Hepatocyte (in vitro differentiated cells): Measurements from ENCODE around the gene CMKLR1. TPM values are rescaled to one million over a fixed set of nuclear protein-coding genes. Genes with fewer than 3 reads are reported as not detected.

Experiments
- DNase-seq: peaks from one replicate; pipeline ENCODE4 v3.0.0-alpha.2; 2016; ENCODE audit warnings: low spot score
- H2AFZ ChIP-seq: fragments of 200-600 bp; sonication (generic); 2 replicates; pipeline ENCODE4 v1.6.0; 2016; ENCODE audit warnings: antibody characterized with exemption, mild to moderate bottlenecking
- H3K27ac ChIP-seq: fragments of 200-600 bp; sonication (generic); 2 replicates; pipeline ENCODE4 v1.5.1; 2016; ENCODE audit warnings: mild to moderate bottlenecking
- H3K27me3 ChIP-seq: fragments of 200-600 bp; sonication (generic); 2 replicates; pipeline ENCODE4 v1.6.1; 2016
- H3K36me3 ChIP-seq: fragments of 200-600 bp; sonication (generic); replicated peaks from 2 replicates; pipeline ENCODE4 v1.5.1; 2016; ENCODE audit warnings: low read depth; ENCODE audit not compliant: insufficient read depth
- H3K4me1 ChIP-seq: fragments of 200-600 bp; sonication (generic); 2 replicates; pipeline ENCODE4 v1.5.1; 2016; ENCODE audit warnings: mild to moderate bottlenecking, moderate library complexity; ENCODE audit not compliant: insufficient read depth
- H3K4me2 ChIP-seq: fragments of 200-600 bp; sonication (generic); 2 replicates; pipeline ENCODE4 v1.6.0; 2016
- H3K4me3 ChIP-seq: fragments of 200-600 bp; sonication (generic); 2 replicates; pipeline ENCODE4 v1.5.1; 2016; ENCODE audit warnings: mild to moderate bottlenecking
- H3K79me2 ChIP-seq: fragments of 200-600 bp; sonication (generic); 2 replicates; pipeline ENCODE4 v1.6.0; 2017; ENCODE audit warnings: mild to moderate bottlenecking
- H3K9me2 ChIP-seq: fragments of 200-600 bp; sonication (generic); replicated peaks from 2 replicates; pipeline ENCODE4 v1.6.0; 2017; ENCODE audit warnings: mild to moderate bottlenecking; ENCODE audit not compliant: insufficient read depth
- H3K9me3 ChIP-seq: fragments of 200-600 bp; sonication (generic); 2 replicates; pipeline ENCODE4 v1.5.1; 2016; ENCODE audit warnings: low read depth, mild to moderate bottlenecking
- H4K20me1 ChIP-seq: fragments of 200-600 bp; sonication (generic); 2 replicates; pipeline ENCODE4 v1.6.0; 2016; ENCODE audit warnings: mild to moderate bottlenecking; ENCODE audit not compliant: insufficient read depth, poor library complexity, severe bottlenecking
- CTCF ChIP-seq: fragments of 200-600 bp; sonication (generic); IDR thresholded peaks from 2 replicates; pipeline ENCODE4 v1.5.1; 2016; ENCODE audit warnings: antibody characterized with exemption, mild to moderate bottlenecking; ENCODE audit not compliant: poor library complexity
- EZH2 ChIP-seq: fragments of 200-600 bp; sonication (generic); IDR thresholded peaks from 2 replicates; pipeline ENCODE4 v1.6.1; 2016; ENCODE audit warnings: antibody characterized with exemption, mild to moderate bottlenecking, borderline replicate concordance
- EZH2phosphoT487 ChIP-seq: fragments of 200-600 bp; sonication (generic); IDR thresholded peaks from one replicate; pipeline ENCODE4 v1.6.1; 2018; ENCODE audit warnings: antibody characterized with exemption, mild to moderate bottlenecking, low read depth, moderate library complexity; ENCODE audit not compliant: unreplicated experiment, severe bottlenecking
- WGBS: methylation state at CpG from one replicate; pipeline ENCODE4 v1.1.6; 2016; ENCODE audit warnings: low lambda C conversion rate; ENCODE audit errors: missing lambda C conversion rate; 5-methylcytosine and 5-hydroxymethylcytosine counted together
- polyA plus RNA-seq: library from polyadenylated mRNA; unstranded; fragments of >200 nt; fragmentation: Nextera tagmentation; extraction: Ambion mirVana; gene quantifications from 2 replicates; pipeline ENCODE4 v1.2.1, GENCODE V29; 2016
- total RNA-seq: library from RNA; depleted of rRNA; stranded (reverse); fragments of >200 nt; gene quantifications from 2 replicates; pipeline ENCODE4 v1.2.3, GENCODE V29; 2014

The CMKLR1 gene
- total and polyA plus RNA-seq, 2 experiments from 2014 or later, result 2.2 to 3.1 TPM

GRCh38 chr12:108333898-108334699, 5.0 kb downstream of the CMKLR1 start:
- Histone ChIP-seq H3K27me3 (peaks cover 18% of the 10 kb centered on the region), H3K36me3 (no peaks in the 10 kb centered on the region), H3K9me3 (no peaks in the 10 kb centered on the region), H3K4me1 (no peaks in the 10 kb centered on the region), H3K9me2 (no peaks in the 10 kb centered on the region), H2AFZ (no peak overlapping the region), H3K79me2 (no peaks in the 10 kb centered on the region), H3K4me3 (no peak overlapping the region), H4K20me1 (no peaks in the 10 kb centered on the region), H3K27ac (no peak overlapping the region), H3K4me2 (no peak overlapping the region)
- TF ChIP-seq EZH2phosphoT487 (no peak), CTCF (no peak), EZH2 (no peak)
- no peak for DNase-seq
- WGBS, result 85% methylated on average over 10 of the region's 10 CpGs

- DNase-seq, result no peak
- TF ChIP-seq EZH2 (no peak), CTCF (no peak), EZH2phosphoT487 (no peak)
- Histone ChIP-seq H3K27ac (no peak overlapping the region), H4K20me1 (no peaks in the 10 kb centered on the region), H2AFZ (no peak overlapping the region), H3K4me2 (no peak overlapping the region), H3K27me3 (peaks cover 6% of the 10 kb centered on the region), H3K4me1 (no peaks in the 10 kb centered on the region), H3K9me2 (no peaks in the 10 kb centered on the region), H3K9me3 (no peaks in the 10 kb centered on the region), H3K4me3 (no peak overlapping the region), H3K36me3 (no peaks in the 10 kb centered on the region), H3K79me2 (no peaks in the 10 kb centered on the region)
- WGBS, result 58% methylated on average over 3 of the region's 3 CpGs
Observed at GRCh38 chr12:108332791-108333382, 6.2 kb downstream of the CMKLR1 start.

GRCh38 chr12:108328420-108328819, 10.7 kb downstream of the CMKLR1 start:
- no peaks in the 10 kb centered on the region for H3K36me3 ChIP-seq
- no peaks in the 10 kb centered on the region for H3K27me3 ChIP-seq
- no peak overlapping the region for H3K27ac ChIP-seq
- no peak for DNase-seq
- no peak overlapping the region for H2AFZ ChIP-seq
- no peaks in the 10 kb centered on the region for H3K9me3 ChIP-seq
- no peak overlapping the region for H3K4me3 ChIP-seq
- H3K9me2 ChIP-seq, result no peaks in the 10 kb centered on the region
- 80% methylated on average over 7 of the region's 7 CpGs for WGBS
- H3K79me2 ChIP-seq, result no peaks in the 10 kb centered on the region
- no peak overlapping the region for H3K4me2 ChIP-seq
- no peak for TF ChIP-seq CTCF
- no peaks in the 10 kb centered on the region for H3K4me1 ChIP-seq
- H4K20me1 ChIP-seq, result no peaks in the 10 kb centered on the region
